Liver (tissue), 3 donors: Measurements from ENCODE around the gene TNFAIP8L2.

Source experiments
- FOXA2 ChIP-seq: IDR thresholded peaks from 2 replicates; pipeline ENCODE4 v1.6.1; 2016; ENCODE audit warnings: antibody characterized with exemption
- HNF4A ChIP-seq, 2 donors: conservative IDR thresholded peaks; 2 replicates each; pipeline ENCODE4 v1.6.1; 2016; ENCODE audit warnings: antibody characterized with exemption in 2 of 2, mild to moderate bottlenecking in 2 of 2
- HNF4G ChIP-seq: IDR thresholded peaks from 2 replicates; pipeline ENCODE4 v1.6.1; 2016; ENCODE audit warnings: antibody characterized with exemption
- JUND ChIP-seq, 2 donors: IDR thresholded peaks; 2 replicates each; pipeline ENCODE4 v1.6.1; 2016; ENCODE audit warnings: antibody characterized with exemption in 2 of 2
- NR2F2 ChIP-seq: IDR thresholded peaks from 2 replicates; pipeline ENCODE4 v1.6.1; 2016; ENCODE audit warnings: antibody characterized with exemption
- RXRA ChIP-seq, 2 donors: IDR thresholded peaks; 2 replicates each; pipeline ENCODE4 v1.6.1; 2017 to 2018; ENCODE audit warnings: antibody characterized with exemption in 2 of 2, mild to moderate bottlenecking in 1 of 2
- SP1 ChIP-seq: IDR thresholded peaks from 2 replicates; pipeline ENCODE4 v1.6.1; 2018; ENCODE audit warnings: antibody characterized with exemption, mild to moderate bottlenecking
- TAF1 ChIP-seq: conservative IDR thresholded peaks from 2 replicates; pipeline ENCODE4 v1.6.1; 2016; ENCODE audit warnings: antibody characterized with exemption, mild to moderate bottlenecking
- YY1 ChIP-seq: IDR thresholded peaks from 2 replicates; pipeline ENCODE4 v1.6.1; 2016; ENCODE audit warnings: antibody characterized with exemption, mild to moderate bottlenecking
- TF ChIP-seq, protein P1 (sequence below): fragments of 150-350 bp; IDR thresholded peaks from 2 replicates; pipeline ENCODE4 v1.5.1; 2017; ENCODE audit warnings: improper control_type of control experiment, low read depth, low read length; ENCODE audit not compliant: missing input control
- TF ChIP-seq, protein P2 (sequence below): IDR thresholded peaks from 2 replicates; pipeline ENCODE4 v1.6.1; 2016; ENCODE audit warnings: antibody characterized with exemption
- TF ChIP-seq, protein P3 (sequence below): IDR thresholded peaks from 2 replicates; pipeline ENCODE4 v1.6.1; 2016; ENCODE audit warnings: antibody characterized with exemption, mild to moderate bottlenecking
- TF ChIP-seq, protein P4 (sequence below): IDR thresholded peaks from 2 replicates; pipeline ENCODE4 v1.6.1; 2016; ENCODE audit warnings: antibody characterized with exemption
- TF ChIP-seq, protein P5 (sequence below): IDR thresholded peaks from 2 replicates; pipeline ENCODE4 v1.6.1; 2016; ENCODE audit warnings: antibody characterized with exemption
- donor health status: healthy.
- donor health status: healthy.

DNA sequence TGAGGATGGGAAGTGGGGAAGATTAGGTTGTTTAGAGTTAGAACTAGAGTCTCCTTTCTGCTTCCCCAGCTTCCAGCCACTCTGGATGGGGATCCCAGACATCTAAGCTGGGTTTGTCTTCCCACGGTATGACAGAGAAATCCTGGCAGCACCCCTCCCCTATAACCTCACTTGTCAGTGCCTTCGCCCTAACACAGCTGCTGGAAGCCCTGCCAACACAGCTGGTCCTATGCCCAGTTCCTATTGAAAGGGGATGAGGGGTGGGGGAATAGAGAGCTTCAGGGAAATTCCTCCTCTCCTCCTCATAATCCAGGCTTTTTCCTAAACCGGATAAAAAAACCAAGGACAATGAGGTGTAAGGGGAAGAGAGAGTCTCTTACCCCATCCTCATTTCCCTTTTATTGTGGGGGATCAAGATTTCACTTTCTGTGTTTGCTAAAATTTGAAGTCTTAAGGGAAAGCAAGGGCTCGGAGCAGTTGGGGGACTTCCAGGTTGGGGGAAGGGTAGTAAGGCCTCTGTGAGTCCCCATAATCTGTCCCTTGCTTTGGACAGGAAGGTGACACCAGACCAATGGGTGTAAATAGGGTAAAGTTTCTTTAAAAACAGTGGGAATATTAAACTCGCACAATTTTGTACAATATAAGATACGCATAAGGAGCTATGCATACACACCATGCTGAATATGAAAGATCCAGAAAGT, 18.7 kb downstream of the TNFAIP8L2 start:
- TF ChIP-seq, protein P1, sequence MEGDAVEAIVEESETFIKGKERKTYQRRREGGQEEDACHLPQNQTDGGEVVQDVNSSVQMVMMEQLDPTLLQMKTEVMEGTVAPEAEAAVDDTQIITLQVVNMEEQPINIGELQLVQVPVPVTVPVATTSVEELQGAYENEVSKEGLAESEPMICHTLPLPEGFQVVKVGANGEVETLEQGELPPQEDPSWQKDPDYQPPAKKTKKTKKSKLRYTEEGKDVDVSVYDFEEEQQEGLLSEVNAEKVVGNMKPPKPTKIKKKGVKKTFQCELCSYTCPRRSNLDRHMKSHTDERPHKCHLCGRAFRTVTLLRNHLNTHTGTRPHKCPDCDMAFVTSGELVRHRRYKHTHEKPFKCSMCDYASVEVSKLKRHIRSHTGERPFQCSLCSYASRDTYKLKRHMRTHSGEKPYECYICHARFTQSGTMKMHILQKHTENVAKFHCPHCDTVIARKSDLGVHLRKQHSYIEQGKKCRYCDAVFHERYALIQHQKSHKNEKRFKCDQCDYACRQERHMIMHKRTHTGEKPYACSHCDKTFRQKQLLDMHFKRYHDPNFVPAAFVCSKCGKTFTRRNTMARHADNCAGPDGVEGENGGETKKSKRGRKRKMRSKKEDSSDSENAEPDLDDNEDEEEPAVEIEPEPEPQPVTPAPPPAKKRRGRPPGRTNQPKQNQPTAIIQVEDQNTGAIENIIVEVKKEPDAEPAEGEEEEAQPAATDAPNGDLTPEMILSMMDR = no peak
- TF ChIP-seq TAF1 (no peak), HNF4A (conservative IDR thresholded peaks at IDR 0.05) (no peak), YY1 (no peak), JUND (IDR thresholded peaks at IDR 0.05) (no peak), NR2F2 (no peak), SP1 (no peak), RXRA (IDR thresholded peaks at IDR 0.05) (no peak), FOXA2 (no peak), HNF4G (no peak)
- TF ChIP-seq, protein P2, sequence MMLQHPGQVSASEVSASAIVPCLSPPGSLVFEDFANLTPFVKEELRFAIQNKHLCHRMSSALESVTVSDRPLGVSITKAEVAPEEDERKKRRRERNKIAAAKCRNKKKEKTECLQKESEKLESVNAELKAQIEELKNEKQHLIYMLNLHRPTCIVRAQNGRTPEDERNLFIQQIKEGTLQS = no peak
- TF ChIP-seq, protein P3, sequence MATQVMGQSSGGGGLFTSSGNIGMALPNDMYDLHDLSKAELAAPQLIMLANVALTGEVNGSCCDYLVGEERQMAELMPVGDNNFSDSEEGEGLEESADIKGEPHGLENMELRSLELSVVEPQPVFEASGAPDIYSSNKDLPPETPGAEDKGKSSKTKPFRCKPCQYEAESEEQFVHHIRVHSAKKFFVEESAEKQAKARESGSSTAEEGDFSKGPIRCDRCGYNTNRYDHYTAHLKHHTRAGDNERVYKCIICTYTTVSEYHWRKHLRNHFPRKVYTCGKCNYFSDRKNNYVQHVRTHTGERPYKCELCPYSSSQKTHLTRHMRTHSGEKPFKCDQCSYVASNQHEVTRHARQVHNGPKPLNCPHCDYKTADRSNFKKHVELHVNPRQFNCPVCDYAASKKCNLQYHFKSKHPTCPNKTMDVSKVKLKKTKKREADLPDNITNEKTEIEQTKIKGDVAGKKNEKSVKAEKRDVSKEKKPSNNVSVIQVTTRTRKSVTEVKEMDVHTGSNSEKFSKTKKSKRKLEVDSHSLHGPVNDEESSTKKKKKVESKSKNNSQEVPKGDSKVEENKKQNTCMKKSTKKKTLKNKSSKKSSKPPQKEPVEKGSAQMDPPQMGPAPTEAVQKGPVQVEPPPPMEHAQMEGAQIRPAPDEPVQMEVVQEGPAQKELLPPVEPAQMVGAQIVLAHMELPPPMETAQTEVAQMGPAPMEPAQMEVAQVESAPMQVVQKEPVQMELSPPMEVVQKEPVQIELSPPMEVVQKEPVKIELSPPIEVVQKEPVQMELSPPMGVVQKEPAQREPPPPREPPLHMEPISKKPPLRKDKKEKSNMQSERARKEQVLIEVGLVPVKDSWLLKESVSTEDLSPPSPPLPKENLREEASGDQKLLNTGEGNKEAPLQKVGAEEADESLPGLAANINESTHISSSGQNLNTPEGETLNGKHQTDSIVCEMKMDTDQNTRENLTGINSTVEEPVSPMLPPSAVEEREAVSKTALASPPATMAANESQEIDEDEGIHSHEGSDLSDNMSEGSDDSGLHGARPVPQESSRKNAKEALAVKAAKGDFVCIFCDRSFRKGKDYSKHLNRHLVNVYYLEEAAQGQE = no peak
- TF ChIP-seq, protein P4, sequence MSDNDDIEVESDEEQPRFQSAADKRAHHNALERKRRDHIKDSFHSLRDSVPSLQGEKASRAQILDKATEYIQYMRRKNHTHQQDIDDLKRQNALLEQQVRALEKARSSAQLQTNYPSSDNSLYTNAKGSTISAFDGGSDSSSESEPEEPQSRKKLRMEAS = no peak
- TF ChIP-seq, protein P5, sequence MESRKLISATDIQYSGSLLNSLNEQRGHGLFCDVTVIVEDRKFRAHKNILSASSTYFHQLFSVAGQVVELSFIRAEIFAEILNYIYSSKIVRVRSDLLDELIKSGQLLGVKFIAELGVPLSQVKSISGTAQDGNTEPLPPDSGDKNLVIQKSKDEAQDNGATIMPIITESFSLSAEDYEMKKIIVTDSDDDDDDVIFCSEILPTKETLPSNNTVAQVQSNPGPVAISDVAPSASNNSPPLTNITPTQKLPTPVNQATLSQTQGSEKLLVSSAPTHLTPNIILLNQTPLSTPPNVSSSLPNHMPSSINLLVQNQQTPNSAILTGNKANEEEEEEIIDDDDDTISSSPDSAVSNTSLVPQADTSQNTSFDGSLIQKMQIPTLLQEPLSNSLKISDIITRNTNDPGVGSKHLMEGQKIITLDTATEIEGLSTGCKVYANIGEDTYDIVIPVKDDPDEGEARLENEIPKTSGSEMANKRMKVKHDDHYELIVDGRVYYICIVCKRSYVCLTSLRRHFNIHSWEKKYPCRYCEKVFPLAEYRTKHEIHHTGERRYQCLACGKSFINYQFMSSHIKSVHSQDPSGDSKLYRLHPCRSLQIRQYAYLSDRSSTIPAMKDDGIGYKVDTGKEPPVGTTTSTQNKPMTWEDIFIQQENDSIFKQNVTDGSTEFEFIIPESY = no peak
